Smooth muscle cell (in vitro differentiated cells): ENCODE measurements around the gene CCSAP. TPM values are rescaled to one million over a fixed set of nuclear protein-coding genes. Genes with fewer than 3 reads are reported as not detected.
"Not testable (repeated sequence)": the region's sequence is repeated elsewhere in the genome, so short reads cannot be mapped to it uniquely, and the experiment has no call there.

ENCODE experiments used
- DNase-seq: peaks from one replicate; lab custom pipeline; 2025; ENCODE audit not compliant: unreplicated experiment; lab: John Stamatoyannopoulos, UW
- H2AFZ ChIP-seq: fragments of 200-600 bp; sonication (generic); 2 replicates; pipeline ENCODE4 v1.6.0; 2016; ENCODE audit warnings: antibody characterized with exemption, low read depth, mild to moderate bottlenecking
- H3F3A ChIP-seq: fragments of 200-600 bp; sonication (generic); 2 replicates; pipeline ENCODE4 v1.6.0; 2017; ENCODE audit warnings: antibody characterized with exemption, low read depth
- H3K27ac ChIP-seq: fragments of 200-600 bp; sonication (generic); 2 replicates; pipeline ENCODE4 v1.5.1; 2016; ENCODE audit warnings: low read depth, mild to moderate bottlenecking
- H3K27me3 ChIP-seq: fragments of 200-600 bp; sonication (generic); 2 replicates; pipeline ENCODE4 v1.6.1; 2016; ENCODE audit warnings: low read depth, mild to moderate bottlenecking
- H3K36me3 ChIP-seq: fragments of 200-600 bp; sonication (generic); 2 replicates; pipeline ENCODE4 v1.5.1; 2016; ENCODE audit warnings: low read depth
- H3K4me1 ChIP-seq: fragments of 200-600 bp; sonication (generic); 2 replicates; pipeline ENCODE4 v1.5.1; 2016; ENCODE audit warnings: low read depth
- H3K4me2 ChIP-seq: fragments of 200-600 bp; sonication (generic); 2 replicates; pipeline ENCODE4 v1.6.0; 2016; ENCODE audit warnings: mild to moderate bottlenecking
- H3K4me3 ChIP-seq: fragments of 200-600 bp; sonication (generic); 2 replicates; pipeline ENCODE4 v1.5.1; 2016; ENCODE audit warnings: mild to moderate bottlenecking
- H3K79me2 ChIP-seq: fragments of 200-600 bp; sonication (generic); 2 replicates; pipeline ENCODE4 v1.6.0; 2016; ENCODE audit warnings: low read depth, mild to moderate bottlenecking
- H3K9ac ChIP-seq: fragments of 200-600 bp; sonication (generic); 2 replicates; pipeline ENCODE4 v1.6.0; 2016; ENCODE audit warnings: low read depth
- H3K9me3 ChIP-seq: fragments of 200-600 bp; sonication (generic); replicated peaks from 2 replicates; pipeline ENCODE4 v1.5.1; 2016; ENCODE audit warnings: low read depth
- H4K20me1 ChIP-seq: fragments of 200-600 bp; sonication (generic); 2 replicates; pipeline ENCODE4 v1.6.0; 2016; ENCODE audit warnings: low read depth
- WGBS: methylation state at CpG from one replicate; pipeline ENCODE4 v1.1.7; 2016; ENCODE audit warnings: low lambda C conversion rate; 5-methylcytosine and 5-hydroxymethylcytosine counted together
- polyA plus RNA-seq: library from polyadenylated mRNA; unstranded; fragments of >200 nt; fragmentation: Nextera tagmentation; extraction: Ambion mirVana; gene quantifications from 2 replicates; pipeline ENCODE4 v1.2.1, GENCODE V29; 2016
- total RNA-seq: library from RNA; depleted of rRNA; stranded (reverse); fragments of >200 nt; gene quantifications from 2 replicates; pipeline ENCODE4 v1.2.3, GENCODE V29; 2014
- TF ChIP-seq, protein P1 (sequence below): fragments of 200-600 bp; sonication (generic); IDR thresholded peaks from 2 replicates; pipeline ENCODE4 v1.5.1; 2017; ENCODE audit warnings: borderline replicate concordance, mild to moderate bottlenecking, antibody characterized with exemption; ENCODE audit not compliant: insufficient read depth, poor library complexity, severe bottlenecking

The CCSAP gene
- total and polyA plus RNA-seq, 2 experiments from 2014 or later: 2.5 to 12.0 TPM

DNA sequence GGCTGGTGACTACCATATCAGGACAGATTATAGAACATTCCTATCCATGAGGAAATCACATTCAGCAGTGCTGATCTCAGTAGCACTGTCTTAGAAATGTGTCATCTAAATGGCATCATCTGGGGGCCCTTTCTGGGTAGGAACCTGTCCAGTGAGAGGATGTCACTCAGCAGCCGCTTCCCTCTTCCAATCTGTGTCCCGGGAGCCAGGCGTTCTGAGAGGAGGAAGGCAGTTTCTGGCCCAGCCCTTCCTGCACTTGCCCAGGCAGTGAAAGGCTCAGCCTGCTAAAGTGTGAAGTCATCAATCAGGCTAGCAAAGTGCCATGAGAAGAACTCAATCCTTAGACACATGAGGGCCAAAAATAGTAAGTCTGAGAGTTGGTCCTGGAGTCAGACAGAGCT lies 46.3 kb downstream of the CCSAP start:
- no peak for DNase-seq
- TF ChIP-seq, protein P1, sequence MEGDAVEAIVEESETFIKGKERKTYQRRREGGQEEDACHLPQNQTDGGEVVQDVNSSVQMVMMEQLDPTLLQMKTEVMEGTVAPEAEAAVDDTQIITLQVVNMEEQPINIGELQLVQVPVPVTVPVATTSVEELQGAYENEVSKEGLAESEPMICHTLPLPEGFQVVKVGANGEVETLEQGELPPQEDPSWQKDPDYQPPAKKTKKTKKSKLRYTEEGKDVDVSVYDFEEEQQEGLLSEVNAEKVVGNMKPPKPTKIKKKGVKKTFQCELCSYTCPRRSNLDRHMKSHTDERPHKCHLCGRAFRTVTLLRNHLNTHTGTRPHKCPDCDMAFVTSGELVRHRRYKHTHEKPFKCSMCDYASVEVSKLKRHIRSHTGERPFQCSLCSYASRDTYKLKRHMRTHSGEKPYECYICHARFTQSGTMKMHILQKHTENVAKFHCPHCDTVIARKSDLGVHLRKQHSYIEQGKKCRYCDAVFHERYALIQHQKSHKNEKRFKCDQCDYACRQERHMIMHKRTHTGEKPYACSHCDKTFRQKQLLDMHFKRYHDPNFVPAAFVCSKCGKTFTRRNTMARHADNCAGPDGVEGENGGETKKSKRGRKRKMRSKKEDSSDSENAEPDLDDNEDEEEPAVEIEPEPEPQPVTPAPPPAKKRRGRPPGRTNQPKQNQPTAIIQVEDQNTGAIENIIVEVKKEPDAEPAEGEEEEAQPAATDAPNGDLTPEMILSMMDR: no peak
- no peaks in the 10 kb centered on the region for H3K4me1 ChIP-seq
- peaks cover 10% of the 10 kb centered on the region for H3K36me3 ChIP-seq
- no peak overlapping the region for H2AFZ ChIP-seq
- H3K9me3 ChIP-seq: no peaks in the 10 kb centered on the region
- H3K27me3 ChIP-seq: no peaks in the 10 kb centered on the region
- H3K9ac ChIP-seq: peak overlapping the region; percentile 47
- no peaks in the 10 kb centered on the region for H3F3A ChIP-seq
- H4K20me1 ChIP-seq: no peaks in the 10 kb centered on the region
- WGBS: 79% methylated on average over 3 of the region's 3 CpGs
- no peaks in the 10 kb centered on the region for H3K79me2 ChIP-seq
- peak overlapping the region; percentile 66 for H3K27ac ChIP-seq
- H3K4me2 ChIP-seq: no peak overlapping the region
- H3K4me3 ChIP-seq: no peak overlapping the region

DNA sequence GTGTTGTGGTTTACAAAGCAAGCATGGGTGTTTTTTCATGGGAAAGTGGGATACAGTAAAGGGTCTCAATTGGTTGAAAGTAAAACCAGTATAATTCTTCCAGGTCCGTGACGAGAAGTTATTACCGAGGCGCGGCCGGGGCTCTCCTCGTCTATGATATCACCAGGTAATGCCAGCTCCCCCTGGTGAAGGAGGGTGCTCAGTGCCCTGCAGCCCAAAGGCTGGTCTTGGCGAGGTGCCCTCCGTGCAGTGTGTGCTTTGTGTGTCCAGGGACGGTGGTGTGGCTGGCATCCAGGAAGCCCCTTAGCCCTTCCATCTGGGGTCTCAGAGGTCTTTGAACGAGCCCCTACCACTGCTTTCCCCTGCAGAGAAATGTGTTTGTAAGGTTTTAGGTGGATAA lies 47.1 kb downstream of the CCSAP start:
- 95% methylated on average over 11 of the region's 11 CpGs for WGBS
- Histone ChIP-seq H3F3A (no peaks in the 10 kb centered on the region), H3K9me3 (no peaks in the 10 kb centered on the region), H3K4me3 (no peak overlapping the region), H2AFZ (no peak overlapping the region), H3K9ac (peak overlapping the region; percentile 39), H3K4me2 (no peak overlapping the region), H3K4me1 (no peaks in the 10 kb centered on the region), H3K79me2 (no peaks in the 10 kb centered on the region), H3K27me3 (no peaks in the 10 kb centered on the region), H3K27ac (peak overlapping the region; percentile 66), H4K20me1 (no peaks in the 10 kb centered on the region), H3K36me3 (peaks cover 10% of the 10 kb centered on the region)
- DNase-seq: no peak
- TF ChIP-seq, protein P1: no peak

- Histone ChIP-seq H3K27me3 (no peaks in the 10 kb centered on the region), H3K4me2 (no peak overlapping the region), H3K4me3 (no peak overlapping the region), H3K4me1 (no peaks in the 10 kb centered on the region), H4K20me1 (no peaks in the 10 kb centered on the region), H3F3A (no peaks in the 10 kb centered on the region), H3K27ac (no peak overlapping the region), H3K79me2 (no peaks in the 10 kb centered on the region), H3K9ac (no peak overlapping the region), H2AFZ (no peak overlapping the region), H3K36me3 (no peaks in the 10 kb centered on the region), H3K9me3 (no peaks in the 10 kb centered on the region)
- no peak for DNase-seq
- TF ChIP-seq, protein P1: no peak
- WGBS: 96% methylated on average over 10 of the region's 10 CpGs
Measured at GRCh38 chr1:229293528-229294204, 49.2 kb downstream of the CCSAP start.

DNA sequence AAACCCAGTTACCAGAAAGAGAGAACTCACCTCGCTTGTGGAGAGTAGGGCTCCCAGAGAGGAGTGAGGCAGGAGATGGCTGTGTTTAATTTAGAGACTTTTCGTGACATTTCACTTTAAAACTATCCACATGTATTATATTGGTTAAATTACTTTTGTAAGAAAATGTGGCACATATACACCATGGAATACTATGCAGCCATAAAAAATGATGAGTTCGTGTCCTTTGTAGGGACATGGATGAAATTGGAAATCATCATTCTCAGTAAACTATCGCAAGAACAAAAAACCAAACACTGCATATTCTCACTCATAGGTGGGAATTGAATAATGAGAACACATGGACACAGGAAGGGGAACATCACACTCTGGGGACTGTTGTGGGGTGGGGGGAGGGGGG lies 51.2 kb downstream of the CCSAP start:
- H3K4me3 ChIP-seq, H2AFZ ChIP-seq, H3K79me2 ChIP-seq, H3K9me3 ChIP-seq, H3K27me3 ChIP-seq, H3F3A ChIP-seq, H3K27ac ChIP-seq, H3K9ac ChIP-seq, DNase-seq, H3K4me2 ChIP-seq, H3K36me3 ChIP-seq, H3K4me1 ChIP-seq: not testable (repeated sequence)
- peaks cover 12% of the 10 kb centered on the region for H4K20me1 ChIP-seq
- 98% methylated on average over 4 of the region's 4 CpGs for WGBS
